Dermis blood vessel endothelial cell (primary cell): ENCODE results near the gene SLC4A11. TPM values are rescaled to one million over a fixed set of nuclear protein-coding genes. Genes with fewer than 3 reads are reported as not detected.
A peak's percentile ranks its signal among the peaks of the same experiment; 100 is the strongest.

ENCODE experiments used
- DNase-seq: peaks from one replicate; pipeline ENCODE4 v3.0.0; 2010
- total RNA-seq: library from RNA; depleted of rRNA; stranded (reverse); fragments of >200 nt; gene quantifications from 2 replicates; pipeline ENCODE4 v1.2.3, GENCODE V29; 2014

SLC4A11 gene
- total RNA-seq, result 7.5 and 14.9 TPM in 2 replicates

DNA sequence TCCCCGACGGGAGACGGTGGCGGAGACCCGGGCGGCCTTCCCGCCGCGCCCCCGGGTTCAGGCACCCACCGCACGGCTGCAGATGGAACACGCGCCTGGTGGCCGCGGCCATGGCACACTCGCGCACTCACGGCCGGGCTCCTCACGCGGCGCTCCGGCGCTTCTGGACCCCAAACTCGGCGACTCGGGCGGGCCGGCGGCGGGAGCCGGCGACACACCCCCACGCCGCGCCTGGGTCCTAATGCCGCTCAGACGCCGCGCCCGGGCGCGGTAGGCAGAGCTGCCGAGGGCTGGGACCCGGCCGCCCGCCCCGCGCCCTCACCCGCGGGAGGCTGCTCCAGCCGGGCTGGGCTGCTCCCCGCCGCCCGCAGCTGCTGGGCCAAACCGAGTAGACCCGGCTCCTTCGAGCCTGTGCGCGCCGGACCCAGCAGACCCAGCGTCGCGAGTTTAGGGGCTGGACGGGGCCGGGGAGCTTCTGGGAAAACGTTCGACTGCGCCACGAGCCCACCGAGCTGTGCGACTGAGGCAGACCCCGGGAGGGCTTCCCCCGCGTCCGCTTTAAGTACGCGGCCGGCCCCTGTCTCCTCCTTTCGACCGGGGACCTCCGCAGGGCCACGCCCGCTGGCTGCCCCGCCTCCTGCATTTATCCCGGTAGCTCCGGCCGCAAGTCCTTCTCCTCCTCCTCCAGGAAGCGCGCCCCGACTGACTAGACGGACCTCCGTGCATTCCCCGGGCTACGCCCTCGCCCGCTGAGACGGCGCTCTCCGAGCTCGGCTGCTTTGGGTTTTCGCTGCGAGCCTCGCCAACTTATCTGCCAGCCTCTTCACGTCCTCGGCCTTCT, at the start of gene SLC4A11:
SLC4A11 (minus strand) TSS at position 165 of the 841 bp plus-strand sequence; CDS start at position 112, 53 bp downstream.
- peak; percentile 66 for DNase-seq

DNA sequence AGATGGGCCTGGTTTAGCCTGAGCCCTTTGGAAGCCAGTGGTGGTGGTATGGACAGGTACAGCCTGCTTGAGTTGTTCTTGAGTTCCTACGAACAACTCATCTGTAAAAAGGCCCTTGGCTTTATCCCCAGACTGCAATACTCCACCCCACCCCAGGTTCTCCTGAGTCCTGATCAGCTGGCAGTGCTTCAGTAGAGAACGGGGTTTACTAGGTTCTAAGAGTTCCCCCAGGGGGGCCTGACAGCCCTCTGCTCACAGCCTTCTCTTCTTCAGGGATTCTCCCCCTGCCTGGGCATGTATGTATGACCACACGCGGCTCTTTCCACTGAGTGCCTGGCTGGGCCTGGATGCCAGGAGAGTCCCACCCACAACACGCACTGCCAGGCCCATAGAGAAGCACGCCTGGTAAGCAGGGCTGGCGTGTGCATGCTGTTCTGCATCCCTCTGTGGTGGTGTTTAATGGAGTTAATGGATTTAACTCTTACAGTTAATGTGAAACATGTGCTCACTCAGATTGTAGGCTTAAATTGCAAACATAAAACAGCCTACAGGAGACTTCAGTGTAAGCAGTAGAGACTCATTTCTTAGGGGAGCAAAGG, 44.3 kb upstream of the SLC4A11 start:
- DNase-seq, result no peak

GRCh38 chr20:3282271-3283221, 43.6 kb upstream of the SLC4A11 start:
- DNase-seq, result no peak

- no peak for DNase-seq
Observed at GRCh38 chr20:3281437-3281836, 42.4 kb upstream of the SLC4A11 start.

DNA sequence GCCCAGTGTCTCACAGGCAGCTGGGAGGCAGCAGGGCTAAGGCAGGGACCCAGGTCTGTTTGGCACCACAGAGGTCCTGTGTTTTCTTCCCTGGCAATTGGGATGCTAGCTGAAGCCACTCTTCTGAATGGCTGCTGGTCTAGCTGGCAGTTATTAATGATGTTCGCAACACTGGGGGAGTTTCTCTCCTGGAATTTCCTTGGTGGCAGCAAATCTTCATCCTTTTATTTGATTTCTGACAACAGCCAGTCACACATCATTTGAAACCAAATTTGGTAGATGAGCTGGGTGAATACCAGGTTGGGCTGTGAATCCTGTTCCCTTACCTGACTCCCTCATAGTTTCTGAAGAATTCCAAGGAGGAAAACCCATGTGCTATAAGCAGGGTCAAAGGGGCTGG, 40.8 kb upstream of the SLC4A11 start:
- no peak for DNase-seq

DNA sequence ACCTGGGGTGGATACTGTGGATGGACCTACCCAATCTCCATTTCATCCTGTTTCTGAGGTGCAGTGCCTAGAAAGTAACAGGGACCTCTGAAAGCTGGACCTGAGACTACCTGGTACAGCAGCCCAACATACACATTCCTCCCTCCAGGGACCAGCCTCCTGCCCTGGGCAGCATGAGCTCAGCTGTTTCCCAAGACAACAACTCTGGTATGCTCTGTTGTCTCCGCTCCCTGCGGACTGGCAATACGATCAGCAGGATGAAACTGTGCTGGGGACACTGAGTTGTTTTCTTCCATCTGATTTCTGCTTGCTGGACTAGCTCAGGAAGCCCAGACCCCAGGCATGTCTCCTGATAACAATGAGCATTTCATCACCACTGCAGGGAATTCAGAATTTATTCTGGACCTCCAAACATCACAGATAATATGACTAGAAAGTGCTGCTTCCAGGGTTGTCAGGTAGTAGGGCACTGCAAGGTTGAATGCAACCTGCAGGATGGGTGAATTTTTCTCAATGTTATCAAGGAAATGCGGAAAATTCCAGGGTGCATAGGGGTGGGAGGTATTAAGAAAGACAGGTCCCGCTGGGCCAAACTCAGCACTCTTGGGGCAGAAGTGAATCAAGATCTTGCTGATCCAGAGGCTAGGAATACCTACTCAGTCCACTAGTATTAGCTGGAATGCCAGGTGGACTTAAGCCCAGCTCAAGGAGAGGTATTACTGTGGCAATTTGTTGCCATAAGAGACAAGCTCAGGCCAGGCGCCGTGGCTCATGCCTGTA, 38.9 kb upstream of the SLC4A11 start:
- no peak for DNase-seq

- peak; percentile 60 for DNase-seq
Observed at GRCh38 chr20:3276680-3277015, 37.7 kb upstream of the SLC4A11 start.

DNA sequence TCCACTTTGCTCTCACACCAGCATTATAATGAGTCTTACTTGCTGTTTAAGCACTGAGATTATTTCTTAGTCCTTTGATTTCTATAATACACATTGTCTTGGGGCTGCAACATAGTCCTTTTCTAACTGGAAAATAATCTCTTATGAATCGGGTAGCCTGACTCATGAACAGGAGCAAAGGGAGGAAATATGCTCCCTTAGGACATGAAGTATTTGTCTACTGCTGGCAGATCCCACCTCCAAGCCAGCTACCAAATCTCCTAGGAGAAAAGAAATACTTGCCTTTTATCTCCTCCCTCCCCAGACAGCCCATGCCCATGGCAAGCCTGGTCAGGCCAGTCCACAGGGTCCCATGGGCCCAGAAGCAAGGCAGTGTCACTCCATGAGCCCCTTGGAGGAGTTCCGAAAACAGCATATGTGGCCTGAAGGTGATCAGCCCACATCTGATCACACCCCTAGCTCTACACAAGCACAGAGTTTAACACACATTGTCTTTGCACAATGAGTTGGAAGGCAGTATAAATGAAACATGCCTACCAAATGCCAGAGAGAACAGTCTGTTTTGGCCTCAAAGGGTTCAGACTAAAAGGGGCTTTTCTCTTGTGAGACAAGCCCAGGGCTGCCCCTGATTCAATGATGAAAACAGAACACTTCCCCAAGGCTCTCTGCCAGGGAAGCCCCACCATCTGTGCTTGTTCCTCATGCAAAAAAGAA, 37.1 kb upstream of the SLC4A11 start:
- peak; percentile 11 for DNase-seq

DNA sequence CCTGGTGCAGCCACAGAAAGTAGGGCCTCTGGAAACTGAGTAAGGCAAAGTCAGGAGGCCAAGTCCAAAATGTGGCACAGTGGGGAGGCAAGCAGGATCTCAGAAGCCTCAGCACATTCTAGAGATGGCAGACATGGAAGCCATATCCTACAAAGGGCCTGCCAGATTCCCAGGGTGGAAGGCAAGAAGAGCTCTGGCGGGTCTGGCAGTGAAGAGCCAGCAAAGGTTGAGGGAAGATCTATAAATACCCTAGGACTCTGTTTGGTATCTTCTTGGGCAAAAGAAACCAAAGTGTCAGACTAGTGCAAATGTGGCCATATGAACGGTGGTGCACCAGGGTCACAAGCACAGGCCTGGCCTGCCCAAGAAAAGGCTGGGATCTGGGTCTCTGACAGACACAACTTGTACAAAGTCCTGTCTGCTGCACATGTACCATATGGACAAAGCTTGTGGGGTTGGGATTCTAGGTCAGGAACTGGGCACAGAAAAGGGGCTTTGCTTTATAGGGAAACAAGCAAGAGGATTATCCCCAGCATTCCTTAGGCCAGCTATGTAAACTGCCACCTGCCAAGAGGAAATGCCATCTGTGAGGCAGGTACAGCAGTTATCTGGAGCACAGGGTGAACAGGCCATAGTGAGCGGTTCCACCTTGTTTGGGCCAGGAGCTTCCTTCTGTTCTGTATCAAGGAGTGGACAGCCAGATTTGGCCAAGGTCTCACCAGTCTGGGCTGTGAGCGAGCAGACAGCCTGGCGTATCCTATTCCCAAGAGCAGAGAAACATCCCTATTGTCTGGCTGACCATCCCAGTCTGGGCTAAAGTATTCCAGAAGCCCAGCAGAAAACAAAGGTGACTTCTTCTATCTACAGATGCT, 36.3 kb upstream of the SLC4A11 start:
- no peak for DNase-seq

- DNase-seq, result no peak
Observed at GRCh38 chr20:3273371-3273770, 34.4 kb upstream of the SLC4A11 start.

DNA sequence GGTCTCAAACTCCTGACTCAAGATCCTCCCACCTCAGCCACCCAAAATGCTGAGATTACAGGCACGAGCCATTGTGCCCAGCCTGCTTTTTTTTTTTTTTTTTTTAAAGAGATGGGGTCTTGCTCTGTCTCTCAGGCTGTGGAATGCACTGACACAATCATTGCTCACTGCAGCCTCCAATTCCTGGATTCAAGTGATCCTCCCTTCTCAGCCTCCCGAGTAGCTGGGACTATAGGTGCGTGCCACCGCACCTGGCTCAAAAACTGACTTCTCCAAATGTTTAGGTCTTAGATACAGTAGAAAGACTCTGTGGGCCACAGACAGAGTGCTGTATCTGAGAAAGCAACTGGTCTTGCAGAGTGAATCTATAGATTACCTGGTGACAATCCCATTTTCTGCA, 31.1 kb upstream of the SLC4A11 start:
- DNase-seq, result no peak

- no peak for DNase-seq
Observed at GRCh38 chr20:3262566-3262965, 23.6 kb upstream of the SLC4A11 start.

DNA sequence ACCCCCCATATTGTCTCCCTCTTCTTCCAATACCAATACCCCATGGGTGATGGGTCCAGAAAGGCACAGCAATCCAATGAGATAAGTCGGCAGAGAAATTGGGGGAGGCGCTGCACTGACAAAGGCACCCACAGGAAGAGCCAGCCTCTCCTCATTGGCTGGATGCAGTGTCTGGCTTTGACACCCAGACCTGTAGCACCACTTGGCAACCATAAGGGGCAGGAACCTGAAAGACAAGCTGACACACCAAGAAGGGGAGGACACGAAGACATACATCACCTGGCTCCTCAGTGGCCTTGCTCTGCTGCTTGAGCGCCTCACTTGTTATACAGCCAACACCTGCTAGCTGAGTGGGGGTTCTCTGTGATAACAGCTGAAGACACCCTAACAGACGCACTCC, 19.4 kb upstream of the SLC4A11 start:
- no peak for DNase-seq

DNA sequence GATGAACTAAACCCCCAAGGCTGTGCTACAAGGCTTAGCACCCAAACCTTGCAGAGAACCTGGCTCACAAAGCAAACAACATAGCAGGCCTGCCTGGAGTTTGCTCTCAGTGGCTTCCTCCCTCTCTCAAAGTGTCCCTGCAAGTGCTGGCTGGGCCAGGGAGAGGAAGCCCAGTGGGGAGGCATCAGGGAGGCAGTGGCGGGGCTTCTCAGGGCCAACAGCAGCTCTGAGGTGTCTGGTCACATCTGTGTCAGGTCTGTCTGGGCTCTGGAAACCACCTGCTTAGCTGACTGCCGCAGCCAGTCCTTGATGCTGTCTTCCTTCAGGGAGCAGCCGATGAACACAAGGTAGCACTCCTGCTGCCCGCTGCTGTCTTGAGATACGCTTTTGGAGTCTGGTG, 16.7 kb upstream of the SLC4A11 start:
- no peak for DNase-seq

DNA sequence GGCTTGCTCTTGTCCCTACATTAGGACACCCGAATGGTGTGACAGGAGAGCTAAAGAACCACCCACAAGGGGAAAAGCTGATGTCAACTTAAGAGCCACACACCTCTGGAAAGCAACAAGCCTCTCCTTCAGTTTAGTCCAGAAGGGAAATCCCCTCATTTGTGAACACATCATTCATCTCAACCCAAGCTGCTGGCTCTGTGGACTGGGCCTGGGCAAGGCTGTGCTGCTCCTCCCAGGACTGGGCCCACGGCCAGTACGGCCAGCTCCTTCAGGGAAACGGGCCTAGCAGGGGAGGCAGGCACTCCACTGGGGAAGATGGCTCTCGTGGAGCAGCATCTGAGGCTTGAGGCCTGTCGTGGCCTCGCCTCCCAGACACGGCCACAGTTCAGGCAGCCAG, 12.8 kb upstream of the SLC4A11 start:
- DNase-seq, result no peak

DNA sequence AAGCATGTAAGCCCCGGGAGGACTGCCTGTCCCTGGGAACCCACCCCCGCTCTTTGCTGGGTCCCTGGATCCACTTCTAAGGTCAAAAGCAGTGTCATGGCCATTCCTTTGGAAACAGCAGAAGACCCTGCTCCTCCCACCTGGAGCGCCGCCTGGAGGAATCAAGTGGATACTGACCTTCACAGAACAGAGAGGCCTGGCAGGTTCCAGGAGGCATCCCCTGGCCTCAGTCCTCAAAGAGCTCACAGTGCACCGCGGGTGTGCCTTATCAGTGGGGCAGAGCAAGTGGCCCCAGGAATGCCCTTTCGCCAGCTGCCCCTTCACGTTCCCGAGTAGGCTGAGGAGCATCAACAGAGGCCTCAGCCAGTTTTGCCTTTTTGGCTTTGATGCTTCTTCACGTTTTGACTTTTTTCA, 11.1 kb upstream of the SLC4A11 start:
- DNase-seq, result peak; percentile 52

GRCh38 chr20:3248993-3249347, 10.0 kb upstream of the SLC4A11 start:
- DNase-seq, result peak; percentile 21

DNA sequence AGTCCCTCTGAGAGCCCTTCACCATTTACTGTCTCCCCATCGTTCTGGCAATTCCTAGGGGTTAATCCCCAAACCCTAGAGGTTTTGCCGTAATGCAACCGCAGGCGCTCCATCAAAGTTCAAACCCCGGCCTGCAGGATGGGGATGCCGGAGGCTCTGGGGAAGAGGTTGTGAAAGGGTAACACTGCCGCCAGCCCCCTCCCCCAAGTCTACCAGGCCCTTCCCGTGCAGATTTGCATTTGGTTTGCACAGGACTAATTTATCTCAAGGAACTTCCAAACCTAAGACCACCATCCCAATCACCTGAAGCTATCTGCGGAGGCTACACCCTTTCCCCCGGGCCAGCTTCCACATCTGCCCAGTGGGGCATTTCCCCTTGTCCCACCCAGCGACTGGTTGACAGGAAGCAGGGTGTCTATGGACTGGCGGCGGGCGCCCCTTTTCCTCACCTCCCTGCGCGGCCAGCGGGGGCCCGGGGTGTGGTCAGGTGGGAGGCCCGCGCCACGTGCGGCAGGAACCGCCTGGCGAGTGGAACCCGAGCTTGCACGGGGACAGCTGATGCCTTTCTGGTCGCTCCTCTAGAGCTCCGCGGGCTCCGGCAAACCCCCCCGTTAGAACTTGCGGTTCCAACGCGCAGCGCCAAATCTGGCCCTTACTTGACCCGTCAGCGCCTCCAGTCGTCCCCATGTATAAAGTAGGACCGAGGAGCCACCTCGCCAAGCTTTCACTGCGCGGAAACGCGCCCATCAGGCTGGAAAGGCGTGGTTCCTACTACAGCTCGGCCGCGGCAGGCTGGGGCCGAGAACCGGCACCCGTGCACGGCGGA, 9.4 kb upstream of the SLC4A11 start:
- peak; percentile 56 for DNase-seq

DNA sequence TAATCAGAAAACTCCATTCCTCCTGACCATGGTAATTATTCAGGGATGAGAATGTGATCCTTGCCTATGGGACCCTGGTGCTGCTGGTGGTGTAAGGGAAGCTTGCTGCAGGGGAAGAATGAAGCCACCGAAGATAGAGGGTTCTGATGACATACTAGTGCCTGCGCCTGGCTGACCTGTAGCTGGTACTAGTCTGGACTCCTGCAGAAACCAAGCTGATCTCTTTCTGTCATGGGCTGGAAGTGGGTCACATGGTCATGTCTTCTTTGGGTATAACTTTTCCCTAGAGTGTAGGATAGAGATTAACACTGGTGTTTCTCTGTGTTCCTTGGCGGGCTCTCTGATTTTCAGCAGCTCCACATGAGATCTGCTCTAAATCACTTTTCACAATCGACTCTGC, 8.6 kb upstream of the SLC4A11 start:
- DNase-seq, result no peak

- no peak for DNase-seq
Observed at GRCh38 chr20:3246682-3247081, 7.7 kb upstream of the SLC4A11 start.
